ENCODE data around the gene NEGR1.

NEGR1 gene

DNA sequence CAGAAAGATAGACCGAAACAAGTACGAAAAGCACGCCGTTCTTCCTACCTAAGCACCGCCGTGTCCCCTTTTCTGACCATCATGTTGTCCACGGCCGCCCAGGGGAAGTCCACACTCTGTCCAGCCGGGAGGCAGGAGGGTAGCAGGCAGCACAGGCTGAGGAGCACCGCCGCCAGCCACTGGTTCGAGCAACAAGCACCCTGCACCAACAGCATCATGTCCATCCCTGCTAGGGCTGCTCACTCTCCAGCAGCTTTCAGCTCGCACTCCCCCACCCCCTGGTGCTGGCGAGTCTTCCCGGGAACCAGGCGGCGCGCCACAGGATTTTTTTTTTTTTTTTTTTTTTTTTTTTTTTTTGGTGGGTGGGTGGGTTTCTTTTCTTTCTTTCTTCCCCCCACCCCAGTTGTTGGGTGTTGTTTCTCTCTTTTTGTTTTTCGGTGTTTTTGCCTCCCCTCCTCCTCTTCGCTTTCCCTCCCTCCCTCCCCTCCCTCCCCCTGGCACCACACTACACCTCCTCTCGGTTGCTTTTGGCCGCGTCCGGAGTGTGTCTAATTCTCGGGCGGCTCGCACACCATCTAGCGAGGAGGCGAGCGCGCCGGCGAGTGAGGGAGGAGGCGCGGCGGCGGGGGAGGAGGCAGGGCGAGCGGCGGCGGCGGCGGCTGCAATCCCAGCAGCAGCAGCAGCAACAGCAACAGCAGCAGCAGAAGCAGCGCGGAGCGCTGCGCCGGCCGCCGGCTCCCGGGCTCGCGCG lies at the start of gene NEGR1:
NEGR1 (minus strand) TSS at position 269 of the 751 bp plus-strand sequence.
- no peak for DNase-seq (ENCODE audit: low read depth)
- TF ChIP-seq, protein P1, sequence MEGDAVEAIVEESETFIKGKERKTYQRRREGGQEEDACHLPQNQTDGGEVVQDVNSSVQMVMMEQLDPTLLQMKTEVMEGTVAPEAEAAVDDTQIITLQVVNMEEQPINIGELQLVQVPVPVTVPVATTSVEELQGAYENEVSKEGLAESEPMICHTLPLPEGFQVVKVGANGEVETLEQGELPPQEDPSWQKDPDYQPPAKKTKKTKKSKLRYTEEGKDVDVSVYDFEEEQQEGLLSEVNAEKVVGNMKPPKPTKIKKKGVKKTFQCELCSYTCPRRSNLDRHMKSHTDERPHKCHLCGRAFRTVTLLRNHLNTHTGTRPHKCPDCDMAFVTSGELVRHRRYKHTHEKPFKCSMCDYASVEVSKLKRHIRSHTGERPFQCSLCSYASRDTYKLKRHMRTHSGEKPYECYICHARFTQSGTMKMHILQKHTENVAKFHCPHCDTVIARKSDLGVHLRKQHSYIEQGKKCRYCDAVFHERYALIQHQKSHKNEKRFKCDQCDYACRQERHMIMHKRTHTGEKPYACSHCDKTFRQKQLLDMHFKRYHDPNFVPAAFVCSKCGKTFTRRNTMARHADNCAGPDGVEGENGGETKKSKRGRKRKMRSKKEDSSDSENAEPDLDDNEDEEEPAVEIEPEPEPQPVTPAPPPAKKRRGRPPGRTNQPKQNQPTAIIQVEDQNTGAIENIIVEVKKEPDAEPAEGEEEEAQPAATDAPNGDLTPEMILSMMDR (IDR thresholded peaks at IDR 0.05; ENCODE audit: control insufficient read depth, extremely low read depth, insufficient read depth): peak; percentile 52
- H3K4me3 ChIP-seq (ENCODE audit: low read depth, low read length): peak within 1 kb of the TSS; percentile 53

DNA sequence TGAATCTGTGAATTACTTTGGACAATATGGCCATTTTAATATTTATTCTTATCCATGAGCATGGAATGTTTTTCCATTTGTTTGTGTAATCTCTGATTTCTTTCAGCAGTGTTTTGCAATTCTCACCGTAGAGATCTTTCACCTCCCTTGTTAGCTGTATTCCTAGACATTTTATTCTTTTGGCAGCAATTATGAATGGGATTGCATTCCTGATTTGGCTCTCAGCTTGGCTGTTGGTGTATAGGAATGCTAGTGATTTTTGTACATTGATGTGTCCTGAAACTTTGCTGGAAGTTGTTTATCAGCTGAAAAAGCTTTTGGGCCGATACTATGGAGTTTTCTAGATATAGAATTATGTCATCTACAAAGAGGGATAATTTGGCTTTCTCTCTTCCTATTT lies 44.2 kb upstream of the NEGR1 start:
- no peak overlapping the region for H3K4me3 ChIP-seq (ENCODE audit: low read depth, low read length)
- DNase-seq (ENCODE audit: low read depth): no peak
- TF ChIP-seq, protein P1 (IDR thresholded peaks at IDR 0.05; ENCODE audit: control insufficient read depth, extremely low read depth, insufficient read depth): no peak

DNA sequence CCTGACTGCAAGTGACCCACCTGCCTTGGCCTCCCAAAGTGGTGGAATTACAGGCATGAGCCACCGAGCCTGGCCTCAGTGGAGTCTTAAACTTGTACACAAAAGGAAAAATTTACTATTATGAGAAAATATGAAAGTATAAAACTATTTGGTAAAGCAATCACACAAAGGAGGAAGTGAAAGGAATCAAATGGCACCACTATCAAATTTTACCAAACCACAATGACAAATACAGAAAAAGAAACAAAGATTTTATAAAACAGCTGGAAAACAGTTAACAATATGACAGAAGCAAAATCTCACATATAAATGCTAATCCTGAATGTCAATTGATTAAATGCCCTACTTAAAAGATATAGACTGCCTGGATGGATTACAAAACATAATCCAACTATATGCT lies 42.1 kb upstream of the NEGR1 start:
- TF ChIP-seq, protein P1 (IDR thresholded peaks at IDR 0.05; ENCODE audit: control insufficient read depth, extremely low read depth, insufficient read depth): no peak
- no peak overlapping the region for H3K4me3 ChIP-seq (ENCODE audit: low read depth, low read length)
- DNase-seq (ENCODE audit: low read depth): no peak

DNA sequence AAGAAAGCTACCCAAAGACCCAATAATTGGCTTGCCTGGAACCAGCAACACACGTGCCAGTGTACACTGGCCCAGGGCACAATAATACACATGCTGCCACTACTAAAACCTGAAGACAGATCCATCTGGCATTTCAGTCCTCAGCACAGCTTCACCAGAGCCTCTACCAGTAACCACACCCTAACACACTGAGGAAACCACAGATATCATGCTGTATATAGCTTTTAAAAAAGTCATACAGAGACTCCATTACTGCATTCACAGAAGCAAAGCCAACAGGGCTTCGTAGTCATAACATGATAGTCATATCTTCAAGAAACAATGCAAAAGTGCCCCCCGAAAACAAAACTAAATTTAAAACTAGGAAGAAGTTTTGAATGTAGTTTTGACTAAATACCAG lies 40.6 kb upstream of the NEGR1 start:
- DNase-seq (ENCODE audit: low read depth): no peak
- TF ChIP-seq, protein P1 (IDR thresholded peaks at IDR 0.05; ENCODE audit: control insufficient read depth, extremely low read depth, insufficient read depth): no peak
- H3K4me3 ChIP-seq (ENCODE audit: low read depth, low read length): no peak overlapping the region

DNA sequence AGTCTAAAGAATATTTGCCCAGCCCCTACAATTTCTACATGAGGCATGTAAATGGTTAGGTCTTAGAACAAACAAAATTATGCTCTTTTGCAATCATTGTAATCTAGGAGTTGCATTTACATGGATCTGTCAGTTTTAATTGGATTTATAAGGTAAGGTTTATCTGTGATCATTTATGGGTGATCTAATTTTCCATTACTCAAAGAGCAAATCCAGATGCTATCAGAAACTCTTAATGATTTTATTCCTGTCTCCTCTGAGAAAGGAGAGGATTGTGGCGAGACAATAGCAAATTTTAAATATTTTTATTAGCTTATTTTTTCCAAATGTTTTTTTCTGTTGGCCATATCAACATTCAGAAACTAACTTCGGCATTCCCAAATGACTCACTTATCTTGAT lies 14.2 kb upstream of the NEGR1 start:
- H3K4me3 ChIP-seq (ENCODE audit: low read depth, low read length): no peak overlapping the region
- DNase-seq (ENCODE audit: low read depth): no peak
- TF ChIP-seq, protein P1 (IDR thresholded peaks at IDR 0.05; ENCODE audit: control insufficient read depth, extremely low read depth, insufficient read depth): no peak

DNA sequence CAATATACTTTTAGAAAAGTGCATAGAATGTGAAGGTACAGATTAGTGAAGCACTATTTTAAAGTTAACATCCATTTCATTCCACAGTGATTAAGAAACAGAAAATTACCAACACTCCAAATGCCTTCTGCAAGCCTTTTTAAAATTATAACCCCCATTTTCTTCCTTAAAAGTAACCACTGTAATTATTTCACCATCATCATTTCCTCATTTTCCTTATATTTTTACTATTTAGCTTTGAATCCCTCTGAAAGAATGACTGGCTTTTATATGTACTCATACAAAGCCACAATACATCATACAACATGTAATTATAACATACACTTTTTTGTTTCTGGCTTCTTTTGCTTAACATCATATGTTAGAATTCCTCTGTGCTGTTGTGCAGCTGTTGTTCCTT lies 6.5 kb upstream of the NEGR1 start:
- H3K4me3 ChIP-seq (ENCODE audit: low read depth, low read length): no peak overlapping the region
- DNase-seq (ENCODE audit: low read depth): no peak
- TF ChIP-seq, protein P1 (IDR thresholded peaks at IDR 0.05; ENCODE audit: control insufficient read depth, extremely low read depth, insufficient read depth): no peak

DNA sequence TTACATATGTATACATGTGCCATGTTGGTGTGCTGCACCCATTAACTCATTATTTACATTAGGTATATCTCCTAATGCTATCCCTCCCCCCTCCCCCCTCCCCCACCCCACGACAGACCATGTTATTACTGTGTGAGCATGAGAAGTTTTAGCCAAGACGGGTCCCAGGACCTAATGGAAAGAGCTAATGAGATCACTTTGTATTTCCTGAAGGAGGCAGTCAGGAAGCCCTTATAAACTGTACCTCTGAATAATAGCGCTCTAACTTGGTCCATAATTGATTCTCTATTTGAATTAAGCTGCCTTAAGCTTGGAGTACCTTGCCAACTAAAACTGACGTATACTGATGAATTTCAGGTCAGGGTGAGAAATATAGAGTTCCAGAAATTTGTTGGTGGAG lies 4.1 kb upstream of the NEGR1 start:
- TF ChIP-seq, protein P1 (IDR thresholded peaks at IDR 0.05; ENCODE audit: control insufficient read depth, extremely low read depth, insufficient read depth): no peak
- H3K4me3 ChIP-seq (ENCODE audit: low read depth, low read length): no peak overlapping the region
- DNase-seq (ENCODE audit: low read depth): no peak

All from LNCaP clone FGC (cell line).